ENCODE data around the gene SOAT2. TPM values are rescaled to one million over a fixed set of nuclear protein-coding genes. Genes with fewer than 3 reads are reported as not detected.

Gene SOAT2
- total RNA-seq, 1 experiment from 2014 or later, result not detected

DNA sequence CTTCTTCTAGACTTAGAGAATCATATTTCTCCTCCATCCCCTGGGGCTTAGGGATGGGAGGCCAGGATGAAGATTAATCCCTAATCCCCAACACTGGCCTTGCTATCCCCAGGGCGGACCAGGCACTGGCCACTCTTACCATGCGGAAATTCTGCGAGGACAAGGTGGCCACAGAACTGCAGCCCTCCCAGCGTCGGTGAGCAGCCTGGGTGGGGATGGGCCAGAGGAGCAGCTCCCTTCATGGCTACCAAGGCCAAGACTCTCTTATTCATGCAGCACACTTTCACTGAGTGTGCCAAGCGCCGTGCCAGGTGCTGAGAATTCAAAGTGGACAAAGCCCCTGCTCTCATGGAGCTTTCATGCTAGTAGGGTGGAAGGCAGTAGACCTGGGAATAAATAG lies 46.4 kb upstream of the SOAT2 start:
- no peak overlapping the region for H3K4me3 Mint-ChIP-seq
- no peaks in the 10 kb centered on the region for H3K23me2 ChIP-seq (ENCODE audit: insufficient read length, low read depth, low read length, poor library complexity, severe bottlenecking)
- H2BK12ac ChIP-seq (ENCODE audit: insufficient read length, low read depth, low read length), result no peak overlapping the region

More for the DNA sequence above, 46.4 kb upstream of the SOAT2 start:
- Histone ChIP-seq H3K4ac (ENCODE audit: low read depth, low read length) (no peak overlapping the region), H3K79me1 (ENCODE audit: insufficient read depth, low read depth, low read length, poor library complexity, severe bottlenecking) (no peaks in the 10 kb centered on the region), H3T11ph (ENCODE audit: low read length) (no peak overlapping the region), H4K5ac (ENCODE audit: insufficient read length, low read depth, low read length) (no peak overlapping the region), H3K79me2 (ENCODE audit: insufficient read depth, low read length) (no peaks in the 10 kb centered on the region; the same call in 1 of the 2 replicates), H3K56ac (ENCODE audit: insufficient read length, low read depth, low read length) (no peak overlapping the region), H2AFZ (ENCODE audit: low read length) (no peak overlapping the region), H3K27me3 (ENCODE audit: insufficient read depth, low read length) (no peaks in the 10 kb centered on the region; the same call in 1 of the 2 replicates), H2BK15ac (ENCODE audit: low read depth, low read length) (no peak overlapping the region), H4K20me1 (ENCODE audit: control insufficient read depth, insufficient read depth, insufficient read length) (no peaks in the 10 kb centered on the region), H3K18ac (ENCODE audit: insufficient read length, low read depth, low read length) (no peak overlapping the region), H2BK120ac (ENCODE audit: low read depth, low read length, poor library complexity, severe bottlenecking) (no peak overlapping the region), H4K91ac (ENCODE audit: insufficient read length, low read depth, low read length) (no peak overlapping the region), H3K27ac (ENCODE audit: insufficient read length, low read depth, low read length) (no peak overlapping the region), H3K4me1 (ENCODE audit: insufficient read depth, low read length) (peaks cover 3% of the 10 kb centered on the region; the same call in 1 of the 2 replicates), H3K4me2 (ENCODE audit: insufficient read depth, insufficient read length, low read length) (no peak overlapping the region), H3K9ac (ENCODE audit: extremely low read depth, insufficient read length, low read length) (no peak overlapping the region), H3K9me3 (ENCODE audit: control insufficient read depth, low read depth, low read length) (no peaks in the 10 kb centered on the region), H3K14ac (ENCODE audit: insufficient read depth, low read length) (no peak overlapping the region), H4K8ac (replicated peaks; ENCODE audit: insufficient read length, low read depth, low read length) (no peak overlapping the region), H3K23ac (ENCODE audit: insufficient read length, low read depth, low read length) (no peak overlapping the region), H2BK20ac (ENCODE audit: low read depth, low read length, poor library complexity, severe bottlenecking) (no peak overlapping the region), H2BK5ac (ENCODE audit: insufficient read length, low read length) (no peak overlapping the region), H2AK5ac (ENCODE audit: insufficient read length, low read length) (no peak overlapping the region)
- Mint-ChIP-seq H3K27ac (no peak overlapping the region; a peak in 1 of 7 replicates), H3K9me3 (no peaks in the 10 kb centered on the region), H3K4me1 (peaks cover 14 to 18% of the 10 kb centered on the region in 2 experiments), H3K36me3 (ENCODE audit: insufficient read depth in 1 of 3, low read depth in 3 of 3) (peaks cover 4 to 5% (median 4%) of the 10 kb centered on the region in 3 experiments; a peak in 5 of 7 replicates), H3K27me3 (ENCODE audit: low read depth) (peaks cover 46% of the 10 kb centered on the region)
- no CpG with 5 or more reads among the region's 7 CpGs for WGBS (ENCODE audit: extremely low coverage, insufficient read length, low lambda C conversion rate)
- no peak for DNase-seq
- TF ChIP-seq, protein P1, sequence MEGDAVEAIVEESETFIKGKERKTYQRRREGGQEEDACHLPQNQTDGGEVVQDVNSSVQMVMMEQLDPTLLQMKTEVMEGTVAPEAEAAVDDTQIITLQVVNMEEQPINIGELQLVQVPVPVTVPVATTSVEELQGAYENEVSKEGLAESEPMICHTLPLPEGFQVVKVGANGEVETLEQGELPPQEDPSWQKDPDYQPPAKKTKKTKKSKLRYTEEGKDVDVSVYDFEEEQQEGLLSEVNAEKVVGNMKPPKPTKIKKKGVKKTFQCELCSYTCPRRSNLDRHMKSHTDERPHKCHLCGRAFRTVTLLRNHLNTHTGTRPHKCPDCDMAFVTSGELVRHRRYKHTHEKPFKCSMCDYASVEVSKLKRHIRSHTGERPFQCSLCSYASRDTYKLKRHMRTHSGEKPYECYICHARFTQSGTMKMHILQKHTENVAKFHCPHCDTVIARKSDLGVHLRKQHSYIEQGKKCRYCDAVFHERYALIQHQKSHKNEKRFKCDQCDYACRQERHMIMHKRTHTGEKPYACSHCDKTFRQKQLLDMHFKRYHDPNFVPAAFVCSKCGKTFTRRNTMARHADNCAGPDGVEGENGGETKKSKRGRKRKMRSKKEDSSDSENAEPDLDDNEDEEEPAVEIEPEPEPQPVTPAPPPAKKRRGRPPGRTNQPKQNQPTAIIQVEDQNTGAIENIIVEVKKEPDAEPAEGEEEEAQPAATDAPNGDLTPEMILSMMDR (conservative IDR thresholded peaks at IDR 0.05), result no peak

All from H9 (cell line).